ENCODE results near the gene ABCB11. TPM values are rescaled to one million over a fixed set of nuclear protein-coding genes. Genes with fewer than 3 reads are reported as not detected.

Gene ABCB11
- total RNA-seq, 4 donors from 2014 or later: 0.39 to 0.49 (median 0.46) TPM; not detected in 1

GRCh38 chr2:169072163-169072925, 41.2 kb upstream of the ABCB11 start:
- DNase-seq (ENCODE audit: low spot score in 2 of 2): no peak
- 75 to 81% methylated on average over 4 of the region's 4 CpGs for WGBS, 2 donors
- no peak for TF ChIP-seq CTCF (IDR thresholded peaks at IDR 0.05)
- TF ChIP-seq POLR2A (IDR thresholded peaks at IDR 0.05): no peak

GRCh38 chr2:169071455-169071854, 40.3 kb upstream of the ABCB11 start:
- 36 to 56% methylated on average over 5 of the region's 5 CpGs for WGBS, 2 donors
- DNase-seq (ENCODE audit: low spot score in 2 of 2): no peak
- H3K4me3 ChIP-seq (ENCODE audit: low read depth, poor library complexity, severe bottlenecking): no peak overlapping the region
- intact Hi-C loops (cut with DNase I; ENCODE audit: low total_unique reads): no loop called here
- no peak for TF ChIP-seq CTCF (IDR thresholded peaks at IDR 0.05)
- TF ChIP-seq POLR2A (IDR thresholded peaks at IDR 0.05): no peak

More at GRCh38 chr2:169072163-169072925, 41.2 kb upstream of the ABCB11 start:
- H3K4me3 ChIP-seq (ENCODE audit: low read depth, poor library complexity, severe bottlenecking): no peak overlapping the region
- intact Hi-C loops (cut with DNase I; ENCODE audit: low total_unique reads): no loop called here

- DNase-seq (ENCODE audit: low spot score in 2 of 2): no peak
- no peak overlapping the region for H3K4me3 ChIP-seq (ENCODE audit: low read depth, poor library complexity, severe bottlenecking)
- TF ChIP-seq CTCF (IDR thresholded peaks at IDR 0.05): no peak
- no peak for TF ChIP-seq POLR2A (IDR thresholded peaks at IDR 0.05)
- intact Hi-C loops (cut with DNase I; ENCODE audit: low total_unique reads): no loop called here
- WGBS, 2 donors: 89 to 94% methylated on average over 2 of the region's 2 CpGs
These were observed 38.7 kb upstream of the ABCB11 start for GRCh38 chr2:169069833-169070232.

GRCh38 chr2:169069341-169069740, 38.2 kb upstream of the ABCB11 start, which contains the start of gene DHRS9:
DHRS9 (plus strand) TSS chr2:169069563; CDS start chr2:169081582, 12,019 bp downstream.
- WGBS, 2 donors: 46% methylated on average over 5 of the region's 5 CpGs
- no peak for DNase-seq (ENCODE audit: low spot score in 2 of 2)
- TF ChIP-seq CTCF (IDR thresholded peaks at IDR 0.05): no peak
- no peak for TF ChIP-seq POLR2A (IDR thresholded peaks at IDR 0.05)
- intact Hi-C loops (cut with DNase I; ENCODE audit: low total_unique reads): no loop called here
- H3K4me3 ChIP-seq (ENCODE audit: low read depth, poor library complexity, severe bottlenecking): no peak within 1 kb of the TSS

GRCh38 chr2:169066897-169067296, 35.8 kb upstream of the ABCB11 start:
- intact Hi-C loops (cut with DNase I; ENCODE audit: low total_unique reads): no loop called here
- DNase-seq (ENCODE audit: low spot score in 2 of 2): no peak
- 14 to 35% methylated on average over 1 of the region's 1 CpG for WGBS, 2 donors
- H3K4me3 ChIP-seq (ENCODE audit: low read depth, poor library complexity, severe bottlenecking): no peak overlapping the region
- TF ChIP-seq CTCF (IDR thresholded peaks at IDR 0.05) (no peak), POLR2A (IDR thresholded peaks at IDR 0.05) (no peak)
